Gastrocnemius medialis (tissue), 4 donors: Measurements from ENCODE around the gene SNRPB2. TPM values are rescaled to one million over a fixed set of nuclear protein-coding genes. Genes with fewer than 3 reads are reported as not detected.

Source experiments
- ATAC-seq, 2 donors: fragments of 150-250 bp; one replicate each; pipeline ENCODE4 v1.9.1; 2016
- DNase-seq, 2 donors: peaks; one replicate each; pipeline ENCODE4 v3.0.0-alpha.2; 2019
- H3K27ac ChIP-seq, 4 donors: fragments of 200-600 bp; sonication (generic); 1 replicate in 1 of 4; 2 replicates in 3 of 4; pipeline ENCODE4 v1.5.1; 2016 to 2018; ENCODE audit warnings: mild to moderate bottlenecking in 2 of 4, moderate library complexity in 1 of 4
- H3K27me3 ChIP-seq, 3 donors: fragments of 200-600 bp; sonication (generic) in 2 of 3; 1 replicate in 1 of 3; 2 replicates in 2 of 3; pipeline versions ENCODE4 v1.5.1 to v1.6.0; 2016 to 2019; ENCODE audit warnings: mild to moderate bottlenecking in 1 of 3, moderate library complexity in 1 of 3
- H3K36me3 ChIP-seq, 2 donors: fragments of 200-600 bp; sonication (generic) in 1 of 2; one replicate each; pipeline ENCODE4 v1.5.1; 2017 to 2018
- H3K4me1 ChIP-seq, 2 donors: fragments of 200-600 bp; sonication (generic) in 1 of 2; one replicate each; pipeline ENCODE4 v1.5.1; 2016 to 2017; ENCODE audit warnings: mild to moderate bottlenecking in 2 of 2
- H3K4me3 ChIP-seq, 4 donors: fragments of 200-600 bp; sonication (generic) in 3 of 4; 1 replicate in 1 of 4; 2 replicates in 3 of 4; pipeline ENCODE4 v1.5.1; 2016 to 2019; ENCODE audit warnings: mild to moderate bottlenecking in 2 of 4
- H3K9me3 ChIP-seq, 3 donors: fragments of 200-600 bp; sonication (generic) in 2 of 3; 1 replicate in 1 of 3; 2 replicates in 2 of 3; pipeline ENCODE4 v1.5.1; 2016 to 2019
- POLR2A ChIP-seq, 2 donors: fragments of 450-650 bp; IDR thresholded peaks; one replicate each; pipeline ENCODE4 v1.6.1; 2017; ENCODE audit warnings: antibody characterized with exemption in 2 of 2, mild to moderate bottlenecking in 2 of 2, moderate library complexity in 2 of 2
- in situ Hi-C, 4 donors: fragments of 200-750 bp; cut with MboI; loops; one replicate each; pipeline versions ENCODE4 v1.15.0 to v1.8.0; 2017; ENCODE audit warnings: low sequenced_read_pairs in 4 of 4
- intact Hi-C: fragments of 100-400 bp; cut with DNase I; formaldehyde crosslinking; loops from one replicate; pipeline ENCODE4 v1.15.1; 2023; ENCODE audit warnings: low total_unique reads
- total RNA-seq, 4 donors: library from RNA; depleted of rRNA; stranded (reverse); fragments of >200 nt; gene quantifications; one replicate each; pipeline versions ENCODE4 v1.1.0 to v1.2.3, GENCODE V29; 2016
- TF ChIP-seq, protein P1 (sequence below), 5 experiments: fragments of 450-650 bp in 3 of 5; fragments of 200-600 bp in 2 of 5; sonication (generic) in 2 of 5; IDR thresholded peaks in 4 of 5; conservative IDR thresholded peaks in 1 of 5; 1 replicate in 4 of 5; 2 replicates in 1 of 5; pipeline ENCODE4 v1.5.1; 2016 to 2019; ENCODE audit warnings: antibody characterized with exemption in 5 of 5, mild to moderate bottlenecking in 3 of 5, moderate library complexity in 3 of 5

SNRPB2 gene
- total RNA-seq, 4 donors from 2014 or later, result 18.6 to 37.5 (median 31.7) TPM

DNA sequence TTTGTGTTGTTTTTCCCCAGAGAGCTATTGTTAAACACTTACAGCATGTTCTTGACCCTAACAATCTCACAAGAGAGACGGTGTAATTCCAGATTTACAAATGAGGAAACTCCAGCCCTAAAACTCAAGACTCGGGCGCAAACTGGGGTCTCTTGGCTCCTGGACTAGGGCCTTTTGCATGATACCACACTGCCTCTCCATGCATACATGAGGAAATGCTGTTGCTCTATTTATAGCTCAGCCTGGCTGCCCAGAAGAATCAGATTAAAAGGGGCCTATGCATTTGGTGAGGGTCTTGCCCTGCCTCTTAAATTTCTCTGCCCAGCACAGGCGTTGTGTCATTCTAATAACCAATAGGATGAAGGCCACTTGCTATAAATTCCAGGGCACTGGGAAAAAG is 30.5 kb upstream of the SNRPB2 start:
- DNase-seq (no peak), ATAC-seq (no peak)
- no peak overlapping the region for H3K4me3 ChIP-seq
- H3K27me3 ChIP-seq, result no peaks in the 10 kb centered on the region
- no peak overlapping the region for H3K27ac ChIP-seq
- no peaks in the 10 kb centered on the region for H3K36me3 ChIP-seq
- peaks cover 0 to 2% of the 10 kb centered on the region in 2 donors for H3K4me1 ChIP-seq
- intact Hi-C loops (no loop called here), in situ Hi-C loops (no loop called here)
- TF ChIP-seq, protein P1, sequence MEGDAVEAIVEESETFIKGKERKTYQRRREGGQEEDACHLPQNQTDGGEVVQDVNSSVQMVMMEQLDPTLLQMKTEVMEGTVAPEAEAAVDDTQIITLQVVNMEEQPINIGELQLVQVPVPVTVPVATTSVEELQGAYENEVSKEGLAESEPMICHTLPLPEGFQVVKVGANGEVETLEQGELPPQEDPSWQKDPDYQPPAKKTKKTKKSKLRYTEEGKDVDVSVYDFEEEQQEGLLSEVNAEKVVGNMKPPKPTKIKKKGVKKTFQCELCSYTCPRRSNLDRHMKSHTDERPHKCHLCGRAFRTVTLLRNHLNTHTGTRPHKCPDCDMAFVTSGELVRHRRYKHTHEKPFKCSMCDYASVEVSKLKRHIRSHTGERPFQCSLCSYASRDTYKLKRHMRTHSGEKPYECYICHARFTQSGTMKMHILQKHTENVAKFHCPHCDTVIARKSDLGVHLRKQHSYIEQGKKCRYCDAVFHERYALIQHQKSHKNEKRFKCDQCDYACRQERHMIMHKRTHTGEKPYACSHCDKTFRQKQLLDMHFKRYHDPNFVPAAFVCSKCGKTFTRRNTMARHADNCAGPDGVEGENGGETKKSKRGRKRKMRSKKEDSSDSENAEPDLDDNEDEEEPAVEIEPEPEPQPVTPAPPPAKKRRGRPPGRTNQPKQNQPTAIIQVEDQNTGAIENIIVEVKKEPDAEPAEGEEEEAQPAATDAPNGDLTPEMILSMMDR (IDR thresholded peaks at IDR 0.05 in 4 of 5, conservative IDR thresholded peaks at IDR 0.05 in 1 of 5), result no peak
- TF ChIP-seq POLR2A (IDR thresholded peaks at IDR 0.05), result no peak
- H3K9me3 ChIP-seq, result no peaks in the 10 kb centered on the region

DNA sequence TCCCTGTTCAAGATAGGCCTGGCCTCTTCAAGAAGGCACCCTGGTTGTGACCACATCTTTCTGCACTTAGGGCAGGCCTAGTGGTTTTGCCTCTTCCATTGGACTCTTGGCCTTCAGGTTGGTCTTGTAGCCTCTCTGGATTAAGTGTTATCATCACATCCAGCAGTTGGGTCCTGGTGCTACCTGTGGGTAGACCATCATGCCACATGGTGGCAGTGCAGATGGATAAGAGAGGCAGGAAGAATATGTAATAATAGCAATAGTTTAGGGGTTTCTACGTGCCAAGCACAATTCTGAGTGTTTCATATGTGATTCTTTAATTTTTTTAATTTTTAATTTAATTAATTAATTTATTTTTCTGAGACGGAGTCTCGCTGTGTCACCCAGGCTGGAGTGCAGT is 28.5 kb upstream of the SNRPB2 start:
- H3K4me1 ChIP-seq, result no peaks in the 10 kb centered on the region
- H3K9me3 ChIP-seq, result no peaks in the 10 kb centered on the region
- no peak overlapping the region for H3K4me3 ChIP-seq
- intact Hi-C loops, result loop anchor here (5.0 kb wide), 1 partner anchor 61 kb away; no protein-coding TSS in a partner anchor
- no peak for ATAC-seq
- H3K36me3 ChIP-seq, result no peaks in the 10 kb centered on the region
- H3K27me3 ChIP-seq, result no peaks in the 10 kb centered on the region
- TF ChIP-seq, protein P1 (IDR thresholded peaks at IDR 0.05 in 4 of 5, conservative IDR thresholded peaks at IDR 0.05 in 1 of 5), result peak in 1 of 5 experiments; percentile 17
- TF ChIP-seq POLR2A (IDR thresholded peaks at IDR 0.05), result no peak
- DNase-seq, result no peak
- H3K27ac ChIP-seq, result no peak overlapping the region
- in situ Hi-C loops, result loop anchor here in 1 of 4 donors (25.0 kb wide), 1 partner anchor 89 kb away; no protein-coding TSS in a partner anchor

DNA sequence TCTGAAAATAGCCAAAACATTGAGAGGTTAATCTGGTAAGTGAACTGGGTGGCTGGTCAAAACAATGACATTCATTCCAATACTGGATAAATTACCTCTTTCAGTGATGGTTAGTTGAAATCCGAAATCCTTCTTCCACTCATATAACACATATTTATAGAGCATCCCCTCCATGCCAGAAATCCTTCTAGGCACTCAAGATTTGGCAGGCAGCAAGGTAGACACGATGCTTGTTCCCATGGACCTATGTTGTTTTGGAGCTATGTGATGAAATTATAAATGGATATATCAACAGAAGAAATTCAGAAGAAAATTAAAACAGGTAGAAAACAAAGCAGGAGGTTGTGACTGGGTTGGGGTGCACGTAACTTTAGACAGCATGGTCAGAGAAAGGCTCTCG is 26.3 kb upstream of the SNRPB2 start:
- DNase-seq (no peak), ATAC-seq (no peak)
- intact Hi-C loops (loop anchor here (5.0 kb wide), 1 partner anchor 59 kb away; no protein-coding TSS in a partner anchor), in situ Hi-C loops (loop anchor here in 1 of 4 donors (25.0 kb wide), 1 partner anchor 91 kb away; no protein-coding TSS in a partner anchor)
- Histone ChIP-seq H3K9me3 (no peaks in the 10 kb centered on the region), H3K36me3 (no peaks in the 10 kb centered on the region), H3K4me3 (no peak overlapping the region), H3K27ac (no peak overlapping the region), H3K4me1 (no peaks in the 10 kb centered on the region), H3K27me3 (no peaks in the 10 kb centered on the region)
- TF ChIP-seq, protein P1 (IDR thresholded peaks at IDR 0.05 in 4 of 5, conservative IDR thresholded peaks at IDR 0.05 in 1 of 5), result no peak

DNA sequence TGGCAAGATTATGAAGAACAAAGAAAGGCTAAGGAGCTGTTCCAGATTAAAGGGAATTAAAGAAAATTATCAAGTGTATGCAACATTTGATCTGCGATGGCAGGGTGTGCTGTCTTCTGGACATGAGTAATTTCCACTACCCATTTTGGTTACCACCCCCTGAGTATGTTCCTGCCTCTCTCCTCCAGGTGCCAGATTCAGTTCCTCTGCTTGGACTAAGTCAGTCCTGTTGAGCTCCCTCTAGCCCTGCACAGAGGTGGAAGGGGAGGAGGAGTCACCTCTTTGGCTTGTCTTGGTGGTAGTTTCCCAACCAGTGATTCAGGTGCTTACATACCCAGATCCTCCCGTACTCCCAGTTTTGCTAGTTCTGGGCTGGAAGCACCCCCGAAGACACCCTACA is 22.2 kb upstream of the SNRPB2 start:
- H3K9me3 ChIP-seq, result no peaks in the 10 kb centered on the region
- DNase-seq (no peak), ATAC-seq (no peak)
- in situ Hi-C loops, result loop anchor here in 1 of 4 donors (25.0 kb wide), 1 partner anchor 95 kb away; no protein-coding TSS in a partner anchor
- no peak overlapping the region for H3K27ac ChIP-seq
- H3K27me3 ChIP-seq, result no peaks in the 10 kb centered on the region
- H3K4me1 ChIP-seq, result no peaks in the 10 kb centered on the region
- TF ChIP-seq, protein P1 (IDR thresholded peaks at IDR 0.05 in 4 of 5, conservative IDR thresholded peaks at IDR 0.05 in 1 of 5), result no peak
- TF ChIP-seq POLR2A (IDR thresholded peaks at IDR 0.05), result no peak
- intact Hi-C loops, result no loop called here
- H3K36me3 ChIP-seq, result no peaks in the 10 kb centered on the region
- no peak overlapping the region for H3K4me3 ChIP-seq

DNA sequence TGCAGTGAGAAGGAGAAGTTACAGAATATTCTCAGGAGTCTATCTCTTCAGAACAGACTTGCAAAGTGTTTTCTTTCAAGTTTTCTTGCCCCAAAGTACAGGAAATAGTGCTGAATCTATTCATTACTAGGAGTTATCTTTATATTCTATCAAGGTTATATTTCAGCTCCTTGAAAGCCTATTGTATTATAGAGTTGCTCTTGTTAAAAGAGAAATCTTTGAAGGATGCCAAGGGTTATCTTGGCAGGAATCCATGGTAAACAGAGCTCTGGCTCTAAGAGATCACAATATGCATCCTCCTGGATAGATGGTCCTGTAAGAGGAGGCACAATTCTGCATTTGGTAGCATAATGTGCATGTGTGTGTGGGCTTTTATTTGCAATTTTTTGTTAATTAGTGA is 21.2 kb upstream of the SNRPB2 start:
- Histone ChIP-seq H3K27ac (no peak overlapping the region), H3K4me3 (no peak overlapping the region), H3K36me3 (no peaks in the 10 kb centered on the region), H3K4me1 (peaks cover 0 to under 1% of the 10 kb centered on the region in 2 donors), H3K27me3 (no peaks in the 10 kb centered on the region), H3K9me3 (no peaks in the 10 kb centered on the region)
- TF ChIP-seq POLR2A (IDR thresholded peaks at IDR 0.05), result no peak
- TF ChIP-seq, protein P1 (IDR thresholded peaks at IDR 0.05 in 4 of 5, conservative IDR thresholded peaks at IDR 0.05 in 1 of 5), result no peak
- intact Hi-C loops, result no loop called here
- no peak for ATAC-seq
- no peak for DNase-seq
- in situ Hi-C loops, result loop anchor here in 1 of 4 donors (25.0 kb wide), 1 partner anchor 96 kb away; no protein-coding TSS in a partner anchor
